ENCODE results near the gene PRKCSH.
"Not testable (repeated sequence)": the region's sequence is repeated elsewhere in the genome, so short reads cannot be mapped to it uniquely, and the experiment has no call there.

The PRKCSH gene

GRCh38 chr19:11399667-11400066, 35.8 kb upstream of the PRKCSH start:
- peaks cover 9% of the 10 kb centered on the region for H3K36me3 Mint-ChIP-seq (ENCODE audit: low read depth)
- TF ChIP-seq, protein P1, sequence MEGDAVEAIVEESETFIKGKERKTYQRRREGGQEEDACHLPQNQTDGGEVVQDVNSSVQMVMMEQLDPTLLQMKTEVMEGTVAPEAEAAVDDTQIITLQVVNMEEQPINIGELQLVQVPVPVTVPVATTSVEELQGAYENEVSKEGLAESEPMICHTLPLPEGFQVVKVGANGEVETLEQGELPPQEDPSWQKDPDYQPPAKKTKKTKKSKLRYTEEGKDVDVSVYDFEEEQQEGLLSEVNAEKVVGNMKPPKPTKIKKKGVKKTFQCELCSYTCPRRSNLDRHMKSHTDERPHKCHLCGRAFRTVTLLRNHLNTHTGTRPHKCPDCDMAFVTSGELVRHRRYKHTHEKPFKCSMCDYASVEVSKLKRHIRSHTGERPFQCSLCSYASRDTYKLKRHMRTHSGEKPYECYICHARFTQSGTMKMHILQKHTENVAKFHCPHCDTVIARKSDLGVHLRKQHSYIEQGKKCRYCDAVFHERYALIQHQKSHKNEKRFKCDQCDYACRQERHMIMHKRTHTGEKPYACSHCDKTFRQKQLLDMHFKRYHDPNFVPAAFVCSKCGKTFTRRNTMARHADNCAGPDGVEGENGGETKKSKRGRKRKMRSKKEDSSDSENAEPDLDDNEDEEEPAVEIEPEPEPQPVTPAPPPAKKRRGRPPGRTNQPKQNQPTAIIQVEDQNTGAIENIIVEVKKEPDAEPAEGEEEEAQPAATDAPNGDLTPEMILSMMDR (IDR thresholded peaks at IDR 0.05), result no peak

DNA sequence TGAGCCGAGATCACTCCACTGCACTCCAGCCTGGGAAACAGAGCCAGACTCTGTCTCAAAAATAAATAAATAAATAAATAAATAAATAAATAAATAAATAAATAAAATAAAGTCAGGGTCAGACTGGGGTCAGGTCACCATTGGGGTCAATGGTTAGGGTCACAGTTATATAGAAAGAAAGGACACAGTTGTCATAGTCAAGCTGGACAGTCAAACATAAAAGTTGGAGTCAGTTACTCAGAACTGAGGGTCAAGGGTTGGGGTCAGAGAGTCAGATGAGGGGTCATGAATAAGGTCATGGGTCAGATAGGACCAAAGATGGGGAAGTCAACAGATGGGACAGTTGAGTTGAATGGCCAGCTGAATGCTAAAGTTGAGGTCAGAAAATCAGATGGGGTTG, 34.6 kb upstream of the PRKCSH start:
- H3K27ac Mint-ChIP-seq, result peak overlapping the region; percentile 29
- peaks cover 28% of the 10 kb centered on the region for H3K4me1 Mint-ChIP-seq
- H3K36me3 Mint-ChIP-seq (ENCODE audit: low read depth), result peaks cover 5% of the 10 kb centered on the region
- H3K27me3 Mint-ChIP-seq (ENCODE audit: low read depth, poor library complexity), result peaks cover 10% of the 10 kb centered on the region
- TF ChIP-seq, protein P1 (IDR thresholded peaks at IDR 0.05), result no peak
- no peak for DNase-seq
- H3K9me3 Mint-ChIP-seq, result no peaks in the 10 kb centered on the region
- H3K4me3 Mint-ChIP-seq, result no peak overlapping the region

More at GRCh38 chr19:11399667-11400066, 35.8 kb upstream of the PRKCSH start:
- H3K4me1 Mint-ChIP-seq, result peaks cover 30% of the 10 kb centered on the region
- H3K4me3 Mint-ChIP-seq, result no peak overlapping the region
- H3K9me3 Mint-ChIP-seq, result no peaks in the 10 kb centered on the region
- no peak for DNase-seq
- no peak overlapping the region for H3K27ac Mint-ChIP-seq
- H3K27me3 Mint-ChIP-seq (ENCODE audit: low read depth, poor library complexity), result peaks cover 10% of the 10 kb centered on the region

GRCh38 chr19:11401808-11402543, 33.5 kb upstream of the PRKCSH start:
- no peak overlapping the region for H3K27ac Mint-ChIP-seq
- peaks cover 11% of the 10 kb centered on the region for H3K27me3 Mint-ChIP-seq (ENCODE audit: low read depth, poor library complexity)
- H3K9me3 Mint-ChIP-seq, result no peaks in the 10 kb centered on the region
- H3K36me3 Mint-ChIP-seq (ENCODE audit: low read depth), result peaks cover 5% of the 10 kb centered on the region
- no peak for DNase-seq
- TF ChIP-seq, protein P1 (IDR thresholded peaks at IDR 0.05), result no peak
- no peak overlapping the region for H3K4me3 Mint-ChIP-seq
- H3K4me1 Mint-ChIP-seq, result peaks cover 29% of the 10 kb centered on the region

DNA sequence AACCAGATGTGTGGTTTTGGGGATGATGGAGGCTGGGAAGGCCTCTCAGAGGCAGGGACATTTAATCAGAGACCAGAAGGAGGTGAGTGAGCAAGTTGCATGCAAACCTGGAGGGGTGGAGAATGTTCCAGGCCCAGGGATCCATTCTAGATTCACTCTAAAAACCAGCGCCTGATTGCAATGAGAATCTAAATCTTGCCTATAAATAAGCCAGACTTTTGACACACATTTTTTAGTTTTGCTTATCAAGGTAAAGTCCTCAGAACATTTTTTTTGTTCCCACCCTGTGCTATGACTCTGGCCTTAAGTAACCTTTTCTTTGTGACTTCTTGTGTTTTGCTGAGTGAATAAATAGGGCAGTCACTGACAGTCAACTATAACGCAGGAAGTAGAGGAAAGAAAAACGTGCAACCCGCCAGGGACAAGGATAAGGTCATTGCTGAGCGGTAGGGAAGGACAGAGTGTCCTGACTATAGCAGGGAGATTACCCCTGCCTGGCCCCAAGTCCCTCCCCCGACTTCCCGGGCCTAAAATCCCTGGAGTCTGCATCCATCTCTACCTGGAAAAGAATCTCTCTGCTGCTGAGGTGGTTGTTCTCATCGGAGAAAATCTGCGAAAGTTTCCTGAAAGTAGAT, 30.7 kb upstream of the PRKCSH start:
- Mint-ChIP-seq H3K36me3 (ENCODE audit: low read depth) (peaks cover 5% of the 10 kb centered on the region), H3K27ac (peak overlapping the region; percentile 97), H3K9me3 (no peaks in the 10 kb centered on the region), H3K27me3 (ENCODE audit: low read depth, poor library complexity) (peaks cover 19% of the 10 kb centered on the region), H3K4me3 (peak overlapping the region; percentile 37), H3K4me1 (peaks cover 27% of the 10 kb centered on the region)
- DNase-seq, result no peak
- TF ChIP-seq, protein P1 (IDR thresholded peaks at IDR 0.05), result no peak

- no peak overlapping the region for H3K27ac Mint-ChIP-seq
- TF ChIP-seq, protein P1 (IDR thresholded peaks at IDR 0.05), result no peak
- H3K36me3 Mint-ChIP-seq (ENCODE audit: low read depth), result peaks cover under 1% of the 10 kb centered on the region
- peak overlapping the region; percentile 18 for H3K4me3 Mint-ChIP-seq
- no peaks in the 10 kb centered on the region for H3K9me3 Mint-ChIP-seq
- peaks cover 19% of the 10 kb centered on the region for H3K4me1 Mint-ChIP-seq
- DNase-seq, result peak; percentile 61
- peaks cover 24% of the 10 kb centered on the region for H3K27me3 Mint-ChIP-seq (ENCODE audit: low read depth, poor library complexity)
Measured at GRCh38 chr19:11405846-11406643, 29.4 kb upstream of the PRKCSH start.

GRCh38 chr19:11406703-11407236, 28.7 kb upstream of the PRKCSH start:
- peaks cover 18% of the 10 kb centered on the region for H3K4me1 Mint-ChIP-seq
- not testable (repeated sequence) for DNase-seq

More at GRCh38 chr19:11406703-11407236, 28.7 kb upstream of the PRKCSH start:
- H3K4me3 Mint-ChIP-seq; H3K36me3 Mint-ChIP-seq (ENCODE audit: low read depth); H3K9me3 Mint-ChIP-seq; H3K27ac Mint-ChIP-seq: not testable (repeated sequence)
- peaks cover 29% of the 10 kb centered on the region for H3K27me3 Mint-ChIP-seq (ENCODE audit: low read depth, poor library complexity)
